8988T (cell line): ENCODE results near the gene BAG1.

Experiments used
- DNase-seq: peaks from one replicate; pipeline ENCODE4 v3.0.0; 2011

Gene BAG1

GRCh38 chr9:33239921-33240320 is 24.6 kb downstream of the BAG1 start, which contains the start of gene SPINK4:
TSS of gene SPINK4 (plus strand) at chr9:33240167. CDS start at chr9:33240209, 42 bp downstream.
- DNase-seq = no peak

GRCh38 chr9:33236571-33236970 is 27.9 kb downstream of the BAG1 start:
- DNase-seq = no peak

GRCh38 chr9:33234511-33235467 is 29.7 kb downstream of the BAG1 start:
- no peak for DNase-seq

- DNase-seq = peak; percentile 29
Measured at GRCh38 chr9:33233626-33234342, 30.7 kb downstream of the BAG1 start.

GRCh38 chr9:33232815-33233214 is 31.7 kb downstream of the BAG1 start:
- no peak for DNase-seq

- no peak for DNase-seq
Measured at GRCh38 chr9:33231623-33231942, 32.9 kb downstream of the BAG1 start.

GRCh38 chr9:33230756-33231622 is 33.5 kb downstream of the BAG1 start:
- no peak for DNase-seq

- no peak for DNase-seq
Measured at GRCh38 chr9:33229359-33230114, 35.0 kb downstream of the BAG1 start.

- no peak for DNase-seq
Measured at GRCh38 chr9:33228606-33229005, 35.9 kb downstream of the BAG1 start.

GRCh38 chr9:33227741-33228140 is 36.8 kb downstream of the BAG1 start:
- no peak for DNase-seq

GRCh38 chr9:33227008-33227398 is 37.5 kb downstream of the BAG1 start:
- DNase-seq = no peak

- DNase-seq = no peak
Measured at GRCh38 chr9:33225319-33226147, 39.0 kb downstream of the BAG1 start.

- DNase-seq = no peak
Measured at GRCh38 chr9:33223696-33224095, 40.8 kb downstream of the BAG1 start.

- no peak for DNase-seq
Measured at GRCh38 chr9:33222031-33222430, 42.5 kb downstream of the BAG1 start.

GRCh38 chr9:33221568-33221884 is 43.0 kb downstream of the BAG1 start:
- no peak for DNase-seq

- DNase-seq = no peak
Measured at GRCh38 chr9:33220681-33221567, 43.6 kb downstream of the BAG1 start.

- DNase-seq = no peak
Measured at GRCh38 chr9:33211695-33212393, 52.7 kb downstream of the BAG1 start.

GRCh38 chr9:33210006-33210715 is 54.3 kb downstream of the BAG1 start:
- no peak for DNase-seq

GRCh38 chr9:33209394-33209793 is 55.1 kb downstream of the BAG1 start:
- no peak for DNase-seq
